Keratinocyte (primary cell): Measurements from ENCODE around the gene CRIP3.
"Not testable (repeated sequence)": the region's sequence is repeated elsewhere in the genome, so short reads cannot be mapped to it uniquely, and the experiment has no call there.

Experiments used
- CTCF ChIP-seq, 3 experiments: IDR thresholded peaks in 1 of 3; conservative IDR thresholded peaks in 1 of 3; optimal IDR thresholded peaks in 1 of 3; 2 replicates in 2 of 3; 3 replicates in 1 of 3; pipeline versions ENCODE3 to v1.5.1; 2011; ENCODE audit warnings: low read length in 3 of 3, mild to moderate bottlenecking in 3 of 3, moderate library complexity in 2 of 3, control low read depth in 1 of 3, inconsistent platforms in 1 of 3; ENCODE audit not compliant: insufficient read depth in 2 of 3; ENCODE audit errors: extremely low read depth in 1 of 3
- EZH2 ChIP-seq: IDR thresholded peaks from one replicate; pipeline ENCODE4 v1.6.1; 2012; ENCODE audit warnings: inconsistent platforms, mild to moderate bottlenecking, low read length, moderate library complexity

GRCh38 chr6:43346243-43346642 lies 37.6 kb upstream of the CRIP3 start:
- not testable (repeated sequence) for TF ChIP-seq CTCF (optimal IDR thresholded peaks at IDR 0.05 in 1 of 3, IDR thresholded peaks at IDR 0.05 in 1 of 3, conservative IDR thresholded peaks at IDR 0.05 in 1 of 3; ENCODE audit: extremely low read depth in 1 of 3, insufficient read depth in 2 of 3, low read length in 3 of 3); EZH2
